ENCODE data around the gene CHCHD2.

DNA sequence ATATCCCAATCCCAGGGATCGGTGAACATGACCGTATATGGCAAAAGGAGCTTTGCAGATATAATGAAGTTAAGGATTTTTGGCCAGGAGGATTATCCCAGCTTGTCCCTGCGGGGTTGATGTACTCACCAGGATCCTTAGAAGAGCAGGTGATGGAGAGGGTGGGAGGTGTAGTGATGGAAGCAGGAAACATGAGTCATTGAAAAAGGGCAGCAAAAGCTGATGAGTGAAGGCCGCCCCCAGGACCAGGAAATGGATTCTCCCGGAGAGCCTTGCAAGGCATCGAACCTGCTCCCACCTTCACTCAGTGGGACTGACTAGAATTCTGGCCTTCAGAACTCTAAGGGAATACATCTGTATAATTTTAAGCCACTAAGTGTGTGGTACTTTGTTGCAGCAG, 15.2 kb upstream of the CHCHD2 start:
- TF ChIP-seq ELF1 (tag; IDR thresholded peaks at IDR 0.05) = no peak
- no peak for TF ChIP-seq POLR3A (IDR thresholded peaks at IDR 0.05; ENCODE audit: borderline replicate concordance, extremely low read depth, insufficient read depth, insufficient read length)
- TF ChIP-seq, protein P1, sequence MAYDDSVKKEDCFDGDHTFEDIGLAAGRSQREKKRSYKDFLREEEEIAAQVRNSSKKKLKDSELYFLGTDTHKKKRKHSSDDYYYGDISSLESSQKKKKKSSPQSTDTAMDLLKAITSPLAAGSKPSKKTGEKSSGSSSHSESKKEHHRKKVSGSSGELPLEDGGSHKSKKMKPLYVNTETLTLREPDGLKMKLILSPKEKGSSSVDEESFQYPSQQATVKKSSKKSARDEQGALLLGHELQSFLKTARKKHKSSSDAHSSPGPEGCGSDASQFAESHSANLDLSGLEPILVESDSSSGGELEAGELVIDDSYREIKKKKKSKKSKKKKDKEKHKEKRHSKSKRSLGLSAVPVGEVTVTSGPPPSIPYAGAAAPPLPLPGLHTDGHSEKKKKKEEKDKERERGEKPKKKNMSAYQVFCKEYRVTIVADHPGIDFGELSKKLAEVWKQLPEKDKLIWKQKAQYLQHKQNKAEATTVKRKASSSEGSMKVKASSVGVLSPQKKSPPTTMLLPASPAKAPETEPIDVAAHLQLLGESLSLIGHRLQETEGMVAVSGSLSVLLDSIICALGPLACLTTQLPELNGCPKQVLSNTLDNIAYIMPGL (CRISPR knock-in tag; IDR thresholded peaks at IDR 0.05) = no peak
- no peak for TF ChIP-seq CREB1 (IDR thresholded peaks at IDR 0.05)
- no peak for TF ChIP-seq CREB1 (CRISPR knock-in tag; IDR thresholded peaks at IDR 0.05)
- no peak for TF ChIP-seq ZFP36 (IDR thresholded peaks at IDR 0.05; ENCODE audit: low read depth, low read length, partially characterized antibody)
- TF ChIP-seq, protein P2, sequence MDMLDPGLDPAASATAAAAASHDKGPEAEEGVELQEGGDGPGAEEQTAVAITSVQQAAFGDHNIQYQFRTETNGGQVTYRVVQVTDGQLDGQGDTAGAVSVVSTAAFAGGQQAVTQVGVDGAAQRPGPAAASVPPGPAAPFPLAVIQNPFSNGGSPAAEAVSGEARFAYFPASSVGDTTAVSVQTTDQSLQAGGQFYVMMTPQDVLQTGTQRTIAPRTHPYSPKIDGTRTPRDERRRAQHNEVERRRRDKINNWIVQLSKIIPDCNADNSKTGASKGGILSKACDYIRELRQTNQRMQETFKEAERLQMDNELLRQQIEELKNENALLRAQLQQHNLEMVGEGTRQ (CRISPR knock-in tag; IDR thresholded peaks at IDR 0.05) = no peak
- TF ChIP-seq GATAD2B (IDR thresholded peaks at IDR 0.05; ENCODE audit: borderline replicate concordance) = no peak
- TF ChIP-seq, protein P3, sequence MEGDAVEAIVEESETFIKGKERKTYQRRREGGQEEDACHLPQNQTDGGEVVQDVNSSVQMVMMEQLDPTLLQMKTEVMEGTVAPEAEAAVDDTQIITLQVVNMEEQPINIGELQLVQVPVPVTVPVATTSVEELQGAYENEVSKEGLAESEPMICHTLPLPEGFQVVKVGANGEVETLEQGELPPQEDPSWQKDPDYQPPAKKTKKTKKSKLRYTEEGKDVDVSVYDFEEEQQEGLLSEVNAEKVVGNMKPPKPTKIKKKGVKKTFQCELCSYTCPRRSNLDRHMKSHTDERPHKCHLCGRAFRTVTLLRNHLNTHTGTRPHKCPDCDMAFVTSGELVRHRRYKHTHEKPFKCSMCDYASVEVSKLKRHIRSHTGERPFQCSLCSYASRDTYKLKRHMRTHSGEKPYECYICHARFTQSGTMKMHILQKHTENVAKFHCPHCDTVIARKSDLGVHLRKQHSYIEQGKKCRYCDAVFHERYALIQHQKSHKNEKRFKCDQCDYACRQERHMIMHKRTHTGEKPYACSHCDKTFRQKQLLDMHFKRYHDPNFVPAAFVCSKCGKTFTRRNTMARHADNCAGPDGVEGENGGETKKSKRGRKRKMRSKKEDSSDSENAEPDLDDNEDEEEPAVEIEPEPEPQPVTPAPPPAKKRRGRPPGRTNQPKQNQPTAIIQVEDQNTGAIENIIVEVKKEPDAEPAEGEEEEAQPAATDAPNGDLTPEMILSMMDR (IDR thresholded peaks at IDR 0.05 in 2 of 3, conservative IDR thresholded peaks at IDR 0.05 in 1 of 3; ENCODE audit: insufficient read depth in 2 of 3, low read depth in 1 of 3, low read length in 3 of 3) = no peak
- TF ChIP-seq, protein P4, sequence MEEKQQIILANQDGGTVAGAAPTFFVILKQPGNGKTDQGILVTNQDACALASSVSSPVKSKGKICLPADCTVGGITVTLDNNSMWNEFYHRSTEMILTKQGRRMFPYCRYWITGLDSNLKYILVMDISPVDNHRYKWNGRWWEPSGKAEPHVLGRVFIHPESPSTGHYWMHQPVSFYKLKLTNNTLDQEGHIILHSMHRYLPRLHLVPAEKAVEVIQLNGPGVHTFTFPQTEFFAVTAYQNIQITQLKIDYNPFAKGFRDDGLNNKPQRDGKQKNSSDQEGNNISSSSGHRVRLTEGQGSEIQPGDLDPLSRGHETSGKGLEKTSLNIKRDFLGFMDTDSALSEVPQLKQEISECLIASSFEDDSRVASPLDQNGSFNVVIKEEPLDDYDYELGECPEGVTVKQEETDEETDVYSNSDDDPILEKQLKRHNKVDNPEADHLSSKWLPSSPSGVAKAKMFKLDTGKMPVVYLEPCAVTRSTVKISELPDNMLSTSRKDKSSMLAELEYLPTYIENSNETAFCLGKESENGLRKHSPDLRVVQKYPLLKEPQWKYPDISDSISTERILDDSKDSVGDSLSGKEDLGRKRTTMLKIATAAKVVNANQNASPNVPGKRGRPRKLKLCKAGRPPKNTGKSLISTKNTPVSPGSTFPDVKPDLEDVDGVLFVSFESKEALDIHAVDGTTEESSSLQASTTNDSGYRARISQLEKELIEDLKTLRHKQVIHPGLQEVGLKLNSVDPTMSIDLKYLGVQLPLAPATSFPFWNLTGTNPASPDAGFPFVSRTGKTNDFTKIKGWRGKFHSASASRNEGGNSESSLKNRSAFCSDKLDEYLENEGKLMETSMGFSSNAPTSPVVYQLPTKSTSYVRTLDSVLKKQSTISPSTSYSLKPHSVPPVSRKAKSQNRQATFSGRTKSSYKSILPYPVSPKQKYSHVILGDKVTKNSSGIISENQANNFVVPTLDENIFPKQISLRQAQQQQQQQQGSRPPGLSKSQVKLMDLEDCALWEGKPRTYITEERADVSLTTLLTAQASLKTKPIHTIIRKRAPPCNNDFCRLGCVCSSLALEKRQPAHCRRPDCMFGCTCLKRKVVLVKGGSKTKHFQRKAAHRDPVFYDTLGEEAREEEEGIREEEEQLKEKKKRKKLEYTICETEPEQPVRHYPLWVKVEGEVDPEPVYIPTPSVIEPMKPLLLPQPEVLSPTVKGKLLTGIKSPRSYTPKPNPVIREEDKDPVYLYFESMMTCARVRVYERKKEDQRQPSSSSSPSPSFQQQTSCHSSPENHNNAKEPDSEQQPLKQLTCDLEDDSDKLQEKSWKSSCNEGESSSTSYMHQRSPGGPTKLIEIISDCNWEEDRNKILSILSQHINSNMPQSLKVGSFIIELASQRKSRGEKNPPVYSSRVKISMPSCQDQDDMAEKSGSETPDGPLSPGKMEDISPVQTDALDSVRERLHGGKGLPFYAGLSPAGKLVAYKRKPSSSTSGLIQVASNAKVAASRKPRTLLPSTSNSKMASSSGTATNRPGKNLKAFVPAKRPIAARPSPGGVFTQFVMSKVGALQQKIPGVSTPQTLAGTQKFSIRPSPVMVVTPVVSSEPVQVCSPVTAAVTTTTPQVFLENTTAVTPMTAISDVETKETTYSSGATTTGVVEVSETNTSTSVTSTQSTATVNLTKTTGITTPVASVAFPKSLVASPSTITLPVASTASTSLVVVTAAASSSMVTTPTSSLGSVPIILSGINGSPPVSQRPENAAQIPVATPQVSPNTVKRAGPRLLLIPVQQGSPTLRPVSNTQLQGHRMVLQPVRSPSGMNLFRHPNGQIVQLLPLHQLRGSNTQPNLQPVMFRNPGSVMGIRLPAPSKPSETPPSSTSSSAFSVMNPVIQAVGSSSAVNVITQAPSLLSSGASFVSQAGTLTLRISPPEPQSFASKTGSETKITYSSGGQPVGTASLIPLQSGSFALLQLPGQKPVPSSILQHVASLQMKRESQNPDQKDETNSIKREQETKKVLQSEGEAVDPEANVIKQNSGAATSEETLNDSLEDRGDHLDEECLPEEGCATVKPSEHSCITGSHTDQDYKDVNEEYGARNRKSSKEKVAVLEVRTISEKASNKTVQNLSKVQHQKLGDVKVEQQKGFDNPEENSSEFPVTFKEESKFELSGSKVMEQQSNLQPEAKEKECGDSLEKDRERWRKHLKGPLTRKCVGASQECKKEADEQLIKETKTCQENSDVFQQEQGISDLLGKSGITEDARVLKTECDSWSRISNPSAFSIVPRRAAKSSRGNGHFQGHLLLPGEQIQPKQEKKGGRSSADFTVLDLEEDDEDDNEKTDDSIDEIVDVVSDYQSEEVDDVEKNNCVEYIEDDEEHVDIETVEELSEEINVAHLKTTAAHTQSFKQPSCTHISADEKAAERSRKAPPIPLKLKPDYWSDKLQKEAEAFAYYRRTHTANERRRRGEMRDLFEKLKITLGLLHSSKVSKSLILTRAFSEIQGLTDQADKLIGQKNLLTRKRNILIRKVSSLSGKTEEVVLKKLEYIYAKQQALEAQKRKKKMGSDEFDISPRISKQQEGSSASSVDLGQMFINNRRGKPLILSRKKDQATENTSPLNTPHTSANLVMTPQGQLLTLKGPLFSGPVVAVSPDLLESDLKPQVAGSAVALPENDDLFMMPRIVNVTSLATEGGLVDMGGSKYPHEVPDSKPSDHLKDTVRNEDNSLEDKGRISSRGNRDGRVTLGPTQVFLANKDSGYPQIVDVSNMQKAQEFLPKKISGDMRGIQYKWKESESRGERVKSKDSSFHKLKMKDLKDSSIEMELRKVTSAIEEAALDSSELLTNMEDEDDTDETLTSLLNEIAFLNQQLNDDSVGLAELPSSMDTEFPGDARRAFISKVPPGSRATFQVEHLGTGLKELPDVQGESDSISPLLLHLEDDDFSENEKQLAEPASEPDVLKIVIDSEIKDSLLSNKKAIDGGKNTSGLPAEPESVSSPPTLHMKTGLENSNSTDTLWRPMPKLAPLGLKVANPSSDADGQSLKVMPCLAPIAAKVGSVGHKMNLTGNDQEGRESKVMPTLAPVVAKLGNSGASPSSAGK (IDR thresholded peaks at IDR 0.05) = no peak
- TF ChIP-seq HDAC2 (IDR thresholded peaks at IDR 0.05) = no peak
- TF ChIP-seq MXI1 (IDR thresholded peaks at IDR 0.05; ENCODE audit: low read depth, low read length) = no peak

Data from K562 (cell line).